GM15510 (cell line): ENCODE data around the gene SUN1.

Experiments used
- POLR2A ChIP-seq: IDR thresholded peaks from 3 replicates; pipeline ENCODE4 v1.6.1; 2011; ENCODE audit warnings: borderline replicate concordance; ENCODE audit not compliant: insufficient read length; ENCODE audit errors: extremely low read depth

Gene SUN1

DNA sequence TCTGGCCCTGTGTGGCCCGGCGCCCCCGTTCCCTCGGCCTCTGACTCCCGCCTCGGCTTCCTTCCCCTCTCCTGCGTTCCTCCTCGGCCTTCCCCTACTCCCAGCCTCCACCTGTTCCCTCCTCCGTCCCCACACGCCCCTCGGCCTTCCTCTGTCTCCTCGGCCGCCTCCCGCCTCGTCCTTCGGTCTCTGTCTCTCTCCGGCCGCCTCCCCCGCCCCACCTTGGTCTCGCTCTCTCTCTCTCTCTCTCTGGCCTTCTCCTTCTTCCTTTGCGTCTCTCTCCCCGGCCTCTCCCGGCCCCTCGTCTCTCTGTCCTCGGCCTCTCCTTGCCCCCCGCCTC lies 44.7 kb downstream of the SUN1 start:
- no peak for TF ChIP-seq POLR2A

DNA sequence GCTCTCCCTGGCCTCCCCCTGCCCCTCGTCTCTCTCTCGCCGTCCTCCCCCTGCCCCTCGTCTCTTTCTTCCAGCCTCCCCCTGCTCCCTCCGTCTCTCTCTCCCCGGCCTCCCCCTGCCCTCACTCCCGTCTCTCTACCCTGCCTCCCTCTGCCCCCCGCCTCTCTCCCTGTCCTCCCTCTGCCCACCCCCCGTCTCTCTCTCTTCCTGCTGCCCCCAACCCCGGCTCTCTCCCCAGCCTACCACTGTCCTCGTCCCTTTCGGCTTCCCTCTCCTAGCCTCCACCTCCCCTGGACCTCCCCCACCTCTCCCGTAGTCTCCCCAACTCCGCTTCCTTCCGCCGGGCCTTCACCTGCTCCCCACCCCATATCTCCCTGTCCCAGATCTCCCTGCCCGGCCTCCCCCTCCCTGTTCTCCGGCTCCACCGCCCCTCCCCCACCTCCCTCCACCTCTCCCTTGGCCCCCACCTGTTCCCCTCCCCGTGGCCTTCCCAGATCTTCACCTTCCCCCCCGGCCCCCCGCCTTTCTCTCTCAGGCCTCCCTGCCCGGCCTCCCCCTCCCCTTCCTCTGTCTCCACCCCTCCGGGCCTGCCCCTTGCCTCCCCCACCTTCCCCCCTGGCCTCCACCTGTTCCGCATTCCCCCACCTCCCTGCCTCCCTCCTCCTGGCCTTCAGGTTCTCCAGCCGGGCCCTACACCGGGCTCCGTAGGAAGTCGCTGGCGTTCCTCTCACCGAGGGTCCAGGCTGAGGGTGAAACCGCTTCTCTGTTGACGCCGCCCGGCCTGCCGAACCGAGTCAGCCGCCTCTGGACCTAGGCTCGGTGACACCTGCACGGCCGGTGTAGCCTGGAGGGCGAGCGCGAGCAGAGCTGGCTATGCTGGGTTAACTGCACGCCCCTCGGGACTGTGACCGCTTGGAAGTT lies 45.3 kb downstream of the SUN1 start:
- no peak for TF ChIP-seq POLR2A

DNA sequence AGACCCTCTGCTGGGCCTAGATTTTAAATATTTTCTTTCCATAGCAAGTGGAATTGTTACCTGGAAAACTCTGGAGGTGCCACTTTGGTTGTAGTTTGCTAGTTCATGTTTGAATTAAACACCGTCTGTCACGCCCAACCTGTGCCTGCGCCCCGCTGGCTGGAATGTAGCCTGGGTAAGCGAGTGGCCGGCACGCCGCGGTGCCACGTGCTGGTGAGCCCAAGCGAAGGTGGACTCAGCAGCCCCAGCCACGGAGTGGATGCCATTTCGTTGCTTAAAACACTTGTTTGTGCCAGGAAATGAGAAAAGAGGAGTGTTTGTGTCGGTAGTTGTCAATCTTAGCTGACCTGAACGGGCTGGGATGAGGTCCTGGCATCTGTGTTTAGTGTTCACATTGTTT lies 46.8 kb downstream of the SUN1 start:
- TF ChIP-seq POLR2A = no peak

DNA sequence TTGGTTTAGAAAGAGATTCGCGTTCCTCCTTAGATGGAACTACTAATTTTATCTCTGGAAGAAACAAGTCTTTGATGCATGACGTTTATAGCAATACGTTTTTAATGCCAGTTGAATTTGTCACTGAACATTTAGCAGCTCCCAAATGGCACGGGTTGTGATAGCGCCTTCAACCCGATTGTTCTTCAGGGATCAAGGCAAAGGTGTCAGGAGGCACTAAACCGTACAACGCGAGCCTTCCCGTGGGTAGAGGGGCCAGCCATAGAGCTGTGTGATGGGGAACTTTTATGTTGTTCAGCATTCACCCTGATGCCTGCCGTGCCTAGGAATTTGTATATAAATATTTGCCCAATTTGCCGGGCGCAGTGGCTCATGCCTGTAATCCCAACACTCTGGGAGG lies 47.4 kb downstream of the SUN1 start:
- TF ChIP-seq POLR2A = no peak

DNA sequence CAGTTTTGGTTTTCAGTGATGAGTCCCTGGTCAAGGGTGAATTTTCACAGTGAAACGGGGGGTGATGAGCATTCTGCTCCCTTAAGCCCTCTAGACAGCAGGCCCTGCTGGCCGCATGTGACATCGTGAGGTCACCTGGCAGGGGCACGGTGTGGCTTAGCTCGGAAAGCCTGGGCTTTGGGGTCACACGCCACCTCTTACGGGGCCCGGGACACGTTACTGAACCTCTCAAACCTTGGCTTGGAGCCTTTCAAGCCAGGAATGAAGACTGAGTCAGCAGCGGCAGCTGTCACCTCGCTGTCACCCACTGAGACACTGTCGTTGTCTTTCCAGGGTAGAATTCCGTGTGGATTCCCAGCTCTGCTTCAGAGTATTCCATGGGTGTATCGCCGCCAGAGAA lies 48.2 kb downstream of the SUN1 start:
- no peak for TF ChIP-seq POLR2A

DNA sequence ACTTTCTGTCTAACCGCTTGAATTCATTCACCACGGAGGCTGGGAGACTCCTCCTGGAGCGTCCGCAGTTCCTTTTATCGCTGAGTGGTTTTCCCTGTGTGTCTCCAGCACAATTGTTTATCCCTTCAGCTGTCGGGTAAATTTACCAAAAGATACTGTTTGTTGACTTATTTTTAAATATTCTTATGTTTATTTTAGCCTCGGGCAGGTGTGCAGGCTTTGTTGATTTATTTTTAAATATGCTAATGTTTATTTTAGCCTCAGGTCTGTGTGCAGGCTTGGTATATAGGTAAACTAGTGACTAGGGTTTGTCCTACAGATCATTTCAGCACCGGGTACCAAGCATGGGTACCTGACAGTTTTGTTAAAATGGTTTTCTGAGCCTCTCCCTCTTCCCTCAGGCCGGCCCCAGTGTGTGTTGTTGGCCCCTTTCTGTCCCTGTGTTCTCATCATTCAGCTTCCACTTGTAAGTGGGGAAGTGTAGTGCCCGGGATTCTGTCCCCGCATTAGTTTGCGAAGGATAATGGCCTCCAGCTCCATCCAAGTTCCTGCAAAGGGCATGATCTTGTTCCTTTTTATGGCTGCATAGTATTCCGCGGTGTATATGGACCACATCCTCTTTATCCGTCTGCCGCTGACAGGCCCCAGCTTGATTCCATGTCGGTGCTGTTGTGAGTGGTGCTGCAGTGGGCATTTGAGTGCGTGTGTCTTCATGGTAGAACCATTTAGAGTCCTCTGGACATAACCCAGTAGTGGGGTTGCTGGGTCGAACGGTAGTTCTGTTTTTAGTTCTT lies 49.4 kb downstream of the SUN1 start:
- TF ChIP-seq POLR2A = no peak

DNA sequence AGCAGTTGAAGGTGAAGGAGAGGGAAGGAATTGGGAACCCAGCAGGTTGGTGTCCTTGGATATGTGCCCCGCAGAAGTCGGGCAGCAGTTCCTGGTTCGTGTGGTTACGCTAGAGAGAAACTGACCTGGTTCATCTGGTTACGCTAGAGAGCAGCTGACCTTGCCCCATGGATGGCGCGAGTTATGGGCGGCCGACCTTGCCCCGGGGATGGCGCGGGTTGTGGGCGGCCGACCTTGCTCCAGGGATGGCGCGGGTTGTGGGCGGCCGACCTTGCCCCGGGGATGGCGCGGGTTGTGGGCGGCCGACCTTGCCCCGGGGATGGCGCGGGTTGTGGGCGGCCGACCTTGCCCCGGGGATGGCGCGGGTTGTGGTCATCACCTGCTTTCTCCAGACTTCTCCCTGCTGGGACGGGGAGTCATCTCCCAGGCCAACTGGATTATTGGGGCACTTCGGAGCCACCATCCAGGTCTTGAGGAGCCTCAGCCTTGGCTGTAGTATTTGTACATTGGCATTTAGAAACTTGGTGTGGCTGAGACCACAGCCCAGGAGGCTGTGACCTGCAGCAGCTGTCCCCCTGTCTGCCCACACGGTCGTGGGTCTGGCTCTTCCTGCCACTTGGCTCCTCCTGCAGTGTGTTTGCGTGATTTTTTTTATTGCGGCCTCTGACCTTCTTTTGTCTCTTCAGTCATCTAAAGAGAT lies 50.2 kb downstream of the SUN1 start:
- TF ChIP-seq POLR2A = no peak

DNA sequence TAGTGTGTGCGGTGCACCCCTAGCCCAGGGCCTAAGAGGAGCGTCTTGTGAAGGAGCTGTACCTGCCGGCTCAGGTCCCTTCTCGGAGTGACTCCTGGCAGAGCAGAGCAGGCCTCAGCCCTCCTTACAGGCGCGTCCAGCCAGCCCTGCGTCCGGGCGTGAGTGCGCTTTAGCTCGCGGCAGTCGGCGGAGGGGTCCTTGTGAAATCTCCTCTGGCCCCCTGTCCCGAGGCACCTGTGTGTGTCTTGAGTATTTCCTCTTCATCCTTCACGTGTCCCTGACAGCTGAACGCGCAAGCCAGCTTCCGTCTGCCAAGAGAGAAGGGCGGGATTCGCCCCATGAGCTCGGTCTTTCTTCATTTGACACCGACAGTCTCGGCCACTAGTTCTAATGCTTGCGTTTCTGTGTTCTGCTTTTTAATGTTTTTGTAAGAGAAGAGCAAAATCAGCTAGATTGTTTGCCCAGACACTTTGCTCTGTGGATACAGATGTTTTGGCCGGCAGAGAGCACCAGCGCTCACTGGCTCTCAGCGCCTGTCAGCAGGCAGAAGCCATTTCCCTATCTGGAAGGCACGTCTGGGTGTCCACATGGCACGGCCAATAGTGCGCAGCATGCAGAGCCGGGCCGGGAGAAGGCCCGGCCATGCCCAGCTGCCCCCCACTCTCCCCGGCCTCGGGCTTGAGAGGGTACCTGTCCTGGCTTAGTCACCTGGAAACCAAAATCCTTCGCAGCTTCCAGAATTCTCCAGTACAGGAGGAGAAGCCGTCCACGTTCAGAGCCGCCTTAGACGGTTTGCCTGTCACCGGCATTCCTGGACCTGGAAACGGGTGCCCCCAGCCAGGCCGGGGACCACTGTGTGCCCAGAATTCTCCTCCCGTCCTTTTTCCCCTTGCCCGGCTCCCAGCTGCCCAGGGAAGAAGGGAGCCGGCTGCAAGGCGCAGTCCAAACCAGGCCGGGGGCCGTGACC lies 51.1 kb downstream of the SUN1 start:
- no peak for TF ChIP-seq POLR2A

DNA sequence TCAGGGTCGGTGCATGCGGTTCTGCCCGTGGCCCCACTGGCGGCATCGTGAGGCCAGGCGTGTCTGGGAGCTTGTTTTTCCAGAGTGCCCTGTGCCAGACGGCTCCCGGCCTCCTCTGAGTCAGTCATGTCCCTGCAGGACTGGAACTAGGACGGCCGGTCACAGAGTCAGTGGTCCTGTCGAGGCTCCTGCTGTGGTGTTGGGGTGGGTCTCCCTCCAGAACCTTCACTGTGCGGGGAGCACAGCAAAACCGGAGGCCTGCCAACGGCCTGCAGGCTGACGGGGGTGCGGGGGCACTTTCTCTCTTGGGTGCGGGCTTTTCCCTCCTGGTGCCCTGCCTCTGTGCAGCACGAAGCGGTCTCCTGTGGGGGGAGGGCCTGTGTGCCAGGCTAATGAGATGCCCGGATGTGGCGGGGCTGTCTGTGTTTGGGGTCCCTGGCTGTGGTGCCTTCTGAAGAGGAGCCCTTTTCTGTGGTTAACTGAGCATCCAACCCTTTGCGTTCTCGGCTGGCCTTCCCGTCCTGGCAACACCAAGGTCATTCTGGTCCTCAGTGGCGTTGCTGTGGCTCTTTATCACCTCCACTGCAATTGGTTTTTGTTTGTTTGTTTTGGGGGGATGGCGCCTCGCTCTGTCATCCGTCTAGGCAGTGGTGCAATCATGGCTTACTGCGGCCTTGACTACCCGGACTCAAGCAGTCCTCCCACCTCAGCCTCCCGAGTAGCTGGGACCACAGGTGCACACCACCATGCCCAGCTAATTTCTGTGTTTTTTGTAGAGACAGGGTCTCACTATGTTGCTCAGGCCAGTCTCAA lies 52.1 kb downstream of the SUN1 start:
- no peak for TF ChIP-seq POLR2A

DNA sequence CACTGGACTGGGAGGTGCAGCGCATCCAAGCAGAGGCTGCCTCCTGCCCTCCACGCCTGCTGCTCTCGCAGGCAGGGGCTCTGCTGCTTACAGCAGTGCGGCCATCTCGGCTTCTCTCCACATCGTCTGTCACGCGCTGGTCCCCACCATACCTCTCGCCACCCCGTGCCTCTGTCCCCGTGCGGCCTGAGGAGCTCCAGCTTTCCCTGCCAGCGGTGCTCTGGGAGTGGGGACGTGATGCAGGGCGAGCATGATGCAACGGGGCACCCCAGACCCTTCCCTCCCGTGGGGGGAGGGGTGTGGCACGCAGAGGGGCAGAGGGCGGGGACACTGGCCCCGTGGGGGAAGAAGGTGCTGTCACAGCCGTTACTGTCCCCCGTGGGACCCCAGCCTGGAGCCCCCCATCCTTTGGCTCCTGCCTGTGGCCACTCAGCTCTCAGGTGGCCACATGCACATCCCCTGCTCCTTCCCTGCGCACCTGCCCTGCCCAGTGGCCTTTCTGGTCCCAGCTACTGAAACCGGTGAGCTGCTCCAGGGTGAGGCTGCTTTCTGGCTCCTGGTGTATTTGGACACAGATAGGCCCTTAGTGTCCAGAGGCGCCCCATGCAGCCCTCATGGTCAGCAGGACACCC lies 53.1 kb downstream of the SUN1 start:
- TF ChIP-seq POLR2A = no peak

DNA sequence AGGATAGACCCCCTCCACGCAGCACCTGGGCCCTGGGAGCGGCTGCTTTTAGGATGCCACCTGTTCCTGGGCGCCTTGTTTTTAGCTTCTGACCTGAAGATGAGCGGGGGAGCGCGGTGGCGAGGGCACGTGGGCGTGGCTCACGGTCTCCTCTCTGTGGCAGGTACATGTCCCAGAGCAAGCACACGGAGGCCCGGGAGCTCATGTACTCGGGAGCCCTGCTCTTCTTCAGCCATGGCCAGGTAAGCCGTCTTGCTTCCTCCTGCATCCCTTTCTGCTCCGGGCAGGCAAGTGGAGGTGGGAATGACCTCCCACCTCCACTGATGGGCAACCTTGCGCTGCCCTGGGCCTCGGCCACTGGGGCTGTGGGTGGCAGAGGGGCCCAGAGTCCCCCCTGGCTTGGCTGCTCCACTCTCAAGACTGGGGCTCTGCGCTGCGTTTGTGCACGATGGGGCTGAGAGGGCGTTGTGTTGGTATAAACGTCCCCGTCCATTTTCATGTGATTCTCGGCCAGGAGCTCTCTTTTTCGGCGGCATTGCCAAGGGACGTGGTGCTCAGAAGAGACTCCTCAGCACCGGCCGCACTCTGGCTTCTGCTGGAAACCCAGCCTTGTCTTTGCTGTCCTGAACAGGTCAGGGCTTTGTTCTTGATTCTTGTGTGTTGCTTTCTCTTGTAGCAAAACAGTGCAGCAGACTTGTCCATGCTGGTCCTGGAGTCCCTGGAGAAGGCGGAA lies 53.8 kb downstream of the SUN1 start:
- no peak for TF ChIP-seq POLR2A
